ENCODE data around the gene TNXB. TPM values are rescaled to one million over a fixed set of nuclear protein-coding genes. Genes with fewer than 3 reads are reported as not detected.
"Not testable (repeated sequence)": the region's sequence is repeated elsewhere in the genome, so short reads cannot be mapped to it uniquely, and the experiment has no call there.

TNXB gene
- total and polyA plus RNA-seq, 2 experiments from 2014 or later: 2.0 to 6.0 TPM

GRCh38 chr6:32028631-32029030, 80.5 kb downstream of the TNXB start:
- not testable (repeated sequence) for H3K27me3 Mint-ChIP-seq (ENCODE audit: insufficient read depth, low read depth, poor library complexity); H3K4me1 ChIP-seq (ENCODE audit: insufficient read depth); H3K4me3 Mint-ChIP-seq; H3K4me1 Mint-ChIP-seq; ATAC-seq; H4K20me1 ChIP-seq (replicated peaks; ENCODE audit: insufficient read depth); H2AFZ ChIP-seq; H3K4me2 ChIP-seq; H3K27ac ChIP-seq (ENCODE audit: low read depth); H3K36me3 Mint-ChIP-seq (ENCODE audit: low read depth); H3K27ac Mint-ChIP-seq; H3K9me3 Mint-ChIP-seq; H3K27me3 ChIP-seq (ENCODE audit: insufficient read depth); H3F3A ChIP-seq (replicated peaks; ENCODE audit: low read depth); H3K79me2 ChIP-seq (replicated peaks; ENCODE audit: insufficient read depth); H3K4me3 ChIP-seq; H3K9me2 ChIP-seq (ENCODE audit: insufficient read depth); H3K36me3 ChIP-seq (ENCODE audit: insufficient read depth); DNase-seq (ENCODE audit: low spot score)

DNA sequence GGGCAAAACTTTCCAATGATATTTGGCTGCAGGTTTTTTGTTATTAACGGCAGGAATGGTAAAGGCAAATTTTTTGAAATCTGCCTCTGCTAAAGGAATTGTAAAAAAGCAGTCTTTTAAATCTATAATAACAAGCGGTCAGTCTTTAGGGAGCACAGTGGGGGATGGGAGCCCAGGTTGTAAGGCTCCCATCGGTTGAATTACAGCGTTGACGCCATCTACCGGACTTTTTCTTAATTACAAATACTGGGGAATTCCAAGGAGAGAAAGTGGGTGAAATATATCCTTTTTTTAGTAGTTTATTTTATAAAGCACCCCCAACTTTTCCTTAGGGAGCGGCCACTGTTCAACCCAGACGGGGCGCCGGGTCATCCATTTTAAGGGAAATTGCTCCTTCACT, 87.0 kb downstream of the TNXB start:
- not testable (repeated sequence) for H3K27me3 ChIP-seq (ENCODE audit: insufficient read depth); H3K36me3 ChIP-seq (ENCODE audit: insufficient read depth); H3K9me2 ChIP-seq (ENCODE audit: insufficient read depth); H3K4me2 ChIP-seq; H3K27ac Mint-ChIP-seq; DNase-seq (ENCODE audit: low spot score); H3K36me3 Mint-ChIP-seq (ENCODE audit: low read depth); H3F3A ChIP-seq (replicated peaks; ENCODE audit: low read depth); H4K20me1 ChIP-seq (replicated peaks; ENCODE audit: insufficient read depth); H3K4me3 Mint-ChIP-seq; H2AFZ ChIP-seq; H3K4me1 ChIP-seq (ENCODE audit: insufficient read depth); H3K27me3 Mint-ChIP-seq (ENCODE audit: insufficient read depth, low read depth, poor library complexity); H3K79me2 ChIP-seq (replicated peaks; ENCODE audit: insufficient read depth); H3K9me3 Mint-ChIP-seq; H3K4me3 ChIP-seq; H3K27ac ChIP-seq (ENCODE audit: low read depth); H3K4me1 Mint-ChIP-seq
- ATAC-seq: peak; percentile 78

DNA sequence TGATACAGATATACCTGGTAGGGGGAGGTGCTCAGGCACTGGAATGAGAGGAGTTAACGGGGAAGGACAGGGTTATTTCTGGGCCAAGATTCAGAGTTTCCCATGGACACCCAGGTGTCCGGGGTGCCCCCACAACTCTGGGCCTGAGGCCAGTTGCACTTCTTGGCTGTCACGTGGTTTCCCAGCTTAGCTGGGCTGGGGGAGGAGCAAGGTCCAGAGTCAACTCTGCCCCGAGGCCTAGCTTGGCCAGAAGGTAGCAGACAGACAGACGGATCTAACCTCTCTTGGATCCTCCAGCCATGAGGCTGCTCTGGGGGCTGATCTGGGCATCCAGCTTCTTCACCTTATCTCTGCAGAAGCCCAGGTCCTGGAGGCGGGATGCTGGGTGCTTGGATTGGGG, 94.6 kb downstream of the TNXB start, which contains the start of gene C4B:
TSS of gene C4B (plus strand) at position 249 of the 400 bp plus-strand sequence. CDS start at position 300, 51 bp downstream.
- not testable (repeated sequence) for H3K4me1 Mint-ChIP-seq; H4K20me1 ChIP-seq (replicated peaks; ENCODE audit: insufficient read depth); H3K4me1 ChIP-seq (ENCODE audit: insufficient read depth); H3K4me3 Mint-ChIP-seq; H3K9me3 Mint-ChIP-seq; H3K36me3 Mint-ChIP-seq (ENCODE audit: low read depth); H3K9me2 ChIP-seq (ENCODE audit: insufficient read depth); H3K27ac Mint-ChIP-seq; H3K4me3 ChIP-seq; H2AFZ ChIP-seq; H3K27me3 ChIP-seq (ENCODE audit: insufficient read depth); H3K36me3 ChIP-seq (ENCODE audit: insufficient read depth); ATAC-seq; H3K4me2 ChIP-seq; H3K27ac ChIP-seq (ENCODE audit: low read depth); H3K79me2 ChIP-seq (replicated peaks; ENCODE audit: insufficient read depth); H3K27me3 Mint-ChIP-seq (ENCODE audit: insufficient read depth, low read depth, poor library complexity); DNase-seq (ENCODE audit: low spot score); H3F3A ChIP-seq (replicated peaks; ENCODE audit: low read depth)

- H3K79me2 ChIP-seq (replicated peaks; ENCODE audit: insufficient read depth); H4K20me1 ChIP-seq (replicated peaks; ENCODE audit: insufficient read depth); H3K4me3 Mint-ChIP-seq; H3K27ac ChIP-seq (ENCODE audit: low read depth); DNase-seq (ENCODE audit: low spot score); H3K36me3 ChIP-seq (ENCODE audit: insufficient read depth); H3K36me3 Mint-ChIP-seq (ENCODE audit: low read depth); ATAC-seq; H3K27me3 ChIP-seq (ENCODE audit: insufficient read depth); H2AFZ ChIP-seq; H3F3A ChIP-seq (replicated peaks; ENCODE audit: low read depth); H3K9me2 ChIP-seq (ENCODE audit: insufficient read depth); H3K4me3 ChIP-seq; H3K9me3 Mint-ChIP-seq; H3K4me2 ChIP-seq; H3K27ac Mint-ChIP-seq; H3K4me1 Mint-ChIP-seq; H3K4me1 ChIP-seq (ENCODE audit: insufficient read depth); H3K27me3 Mint-ChIP-seq (ENCODE audit: insufficient read depth, low read depth, poor library complexity): not testable (repeated sequence)
Measured at GRCh38 chr6:32013738-32014137, 95.4 kb downstream of the TNXB start.

DNA sequence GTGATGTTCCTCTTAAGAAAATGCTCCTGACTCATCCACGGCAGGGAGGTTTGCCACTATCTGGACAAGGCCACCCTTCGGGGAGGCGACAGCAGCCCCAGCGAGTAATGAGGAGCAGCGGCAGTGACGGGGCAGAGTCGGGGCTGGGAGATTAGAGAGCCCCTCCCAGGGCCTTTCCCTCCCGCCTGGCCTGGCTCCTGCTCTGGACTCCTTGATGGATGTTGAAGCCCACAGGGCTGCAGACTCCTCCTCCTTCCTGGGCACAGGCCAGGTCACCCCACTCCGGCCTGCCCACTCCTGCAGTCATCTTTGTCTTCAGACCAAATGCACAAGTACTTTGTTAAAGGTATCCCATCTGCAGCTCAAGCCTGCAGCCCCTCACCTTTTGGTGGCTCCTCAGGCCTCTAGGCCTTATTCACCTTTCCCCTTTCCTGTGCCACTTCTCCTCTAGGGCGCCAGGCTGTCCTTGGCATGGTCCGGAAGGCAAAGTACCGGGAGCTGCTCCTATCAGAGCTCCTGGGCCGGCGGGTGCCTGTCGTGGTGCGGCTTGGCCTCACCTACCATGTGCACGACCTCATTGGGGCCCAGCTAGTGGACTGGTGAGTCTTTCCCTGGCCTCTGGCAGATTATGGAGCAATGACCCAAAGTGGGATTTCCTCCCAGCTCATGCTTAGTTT, 96.1 kb downstream of the TNXB start:
- H3K27ac ChIP-seq (ENCODE audit: low read depth); H3K27me3 ChIP-seq (ENCODE audit: insufficient read depth); H3K4me3 Mint-ChIP-seq; H3K27me3 Mint-ChIP-seq (ENCODE audit: insufficient read depth, low read depth, poor library complexity); H4K20me1 ChIP-seq (replicated peaks; ENCODE audit: insufficient read depth); H3K79me2 ChIP-seq (replicated peaks; ENCODE audit: insufficient read depth); H3K27ac Mint-ChIP-seq; ATAC-seq; DNase-seq (ENCODE audit: low spot score); H3K4me3 ChIP-seq; H3K36me3 Mint-ChIP-seq (ENCODE audit: low read depth); H3K4me1 ChIP-seq (ENCODE audit: insufficient read depth); H3K4me1 Mint-ChIP-seq; H3K9me2 ChIP-seq (ENCODE audit: insufficient read depth); H2AFZ ChIP-seq; H3F3A ChIP-seq (replicated peaks; ENCODE audit: low read depth); H3K4me2 ChIP-seq; H3K36me3 ChIP-seq (ENCODE audit: insufficient read depth); H3K9me3 Mint-ChIP-seq: not testable (repeated sequence)

GRCh38 chr6:32010856-32011530, 98.1 kb downstream of the TNXB start:
- not testable (repeated sequence) for H3K27ac Mint-ChIP-seq; H3K36me3 Mint-ChIP-seq (ENCODE audit: low read depth); H3K4me1 Mint-ChIP-seq; H3K9me2 ChIP-seq (ENCODE audit: insufficient read depth); H3K4me3 ChIP-seq; H3K4me1 ChIP-seq (ENCODE audit: insufficient read depth); ATAC-seq; H3K79me2 ChIP-seq (replicated peaks; ENCODE audit: insufficient read depth); H3K27ac ChIP-seq (ENCODE audit: low read depth); H3K27me3 Mint-ChIP-seq (ENCODE audit: insufficient read depth, low read depth, poor library complexity); H3K27me3 ChIP-seq (ENCODE audit: insufficient read depth); H4K20me1 ChIP-seq (replicated peaks; ENCODE audit: insufficient read depth); H2AFZ ChIP-seq; H3K9me3 Mint-ChIP-seq; DNase-seq (ENCODE audit: low spot score); H3K4me2 ChIP-seq; H3K4me3 Mint-ChIP-seq; H3F3A ChIP-seq (replicated peaks; ENCODE audit: low read depth); H3K36me3 ChIP-seq (ENCODE audit: insufficient read depth)
